AG08396 (cell line): ENCODE measurements around the gene SYT3.
A peak's percentile ranks its signal among the peaks of the same experiment; 100 is the strongest.

Experiments
- DNase-seq: peaks from one replicate; pipeline ENCODE4 v3.0.0; 2012; ENCODE audit warnings: low spot score, mixed read lengths

The SYT3 gene, protein sequence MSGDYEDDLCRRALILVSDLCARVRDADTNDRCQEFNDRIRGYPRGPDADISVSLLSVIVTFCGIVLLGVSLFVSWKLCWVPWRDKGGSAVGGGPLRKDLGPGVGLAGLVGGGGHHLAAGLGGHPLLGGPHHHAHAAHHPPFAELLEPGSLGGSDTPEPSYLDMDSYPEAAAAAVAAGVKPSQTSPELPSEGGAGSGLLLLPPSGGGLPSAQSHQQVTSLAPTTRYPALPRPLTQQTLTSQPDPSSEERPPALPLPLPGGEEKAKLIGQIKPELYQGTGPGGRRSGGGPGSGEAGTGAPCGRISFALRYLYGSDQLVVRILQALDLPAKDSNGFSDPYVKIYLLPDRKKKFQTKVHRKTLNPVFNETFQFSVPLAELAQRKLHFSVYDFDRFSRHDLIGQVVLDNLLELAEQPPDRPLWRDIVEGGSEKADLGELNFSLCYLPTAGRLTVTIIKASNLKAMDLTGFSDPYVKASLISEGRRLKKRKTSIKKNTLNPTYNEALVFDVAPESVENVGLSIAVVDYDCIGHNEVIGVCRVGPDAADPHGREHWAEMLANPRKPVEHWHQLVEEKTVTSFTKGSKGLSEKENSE

DNA sequence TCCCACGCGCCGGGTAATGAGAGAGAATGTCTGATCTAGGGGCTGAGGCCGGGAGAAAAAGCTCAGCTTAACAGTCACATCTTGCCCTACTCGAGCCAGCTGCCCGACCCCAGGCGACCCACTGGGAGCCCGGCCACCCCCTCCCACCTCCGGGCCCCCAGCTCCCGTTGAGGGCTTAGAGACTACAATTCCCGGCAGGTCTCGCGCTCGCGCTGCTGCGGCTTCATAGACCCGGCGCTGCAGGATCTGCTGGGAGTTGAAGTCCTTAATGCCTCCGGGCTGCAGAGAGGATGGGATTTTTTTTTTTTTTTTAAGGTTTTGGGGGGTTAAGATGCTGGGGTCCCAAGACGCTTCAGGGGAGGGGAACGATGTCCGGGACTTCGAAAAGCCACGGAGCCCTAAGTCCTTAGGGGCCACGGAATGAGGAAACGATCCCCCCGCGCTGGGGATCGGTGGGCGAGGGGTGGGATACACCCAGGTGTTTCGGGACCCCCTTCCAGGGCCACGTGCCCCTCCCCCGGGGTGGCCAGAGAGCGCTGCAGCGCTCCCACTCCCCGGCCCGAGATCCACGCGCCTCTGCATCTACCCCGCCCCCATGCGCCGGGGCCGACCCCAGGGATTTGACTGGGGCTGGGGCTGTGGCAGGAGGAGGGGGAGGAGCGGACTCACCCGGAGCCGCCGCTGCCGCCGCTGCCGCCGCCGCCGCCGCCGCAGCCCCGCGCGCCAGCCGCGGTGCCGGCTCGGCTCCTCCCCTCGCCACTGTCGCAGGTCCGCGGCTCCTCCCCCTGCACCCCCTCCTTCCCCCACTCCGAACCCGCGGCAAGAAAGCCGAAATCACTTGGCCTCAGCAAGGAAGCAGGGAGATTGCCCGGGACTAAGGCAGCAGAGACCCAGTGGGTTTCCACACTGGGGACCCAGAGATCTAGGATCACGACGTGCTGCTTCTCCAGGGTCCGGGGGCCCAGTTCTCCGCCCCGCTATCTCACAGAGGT, at the start of gene SYT3:
TSS of gene SYT3 (minus strand) at position 761 of the 992 bp plus-strand sequence. CDS start 2,470 bp downstream, outside the sequence.
- DNase-seq = peak; percentile 90

DNA sequence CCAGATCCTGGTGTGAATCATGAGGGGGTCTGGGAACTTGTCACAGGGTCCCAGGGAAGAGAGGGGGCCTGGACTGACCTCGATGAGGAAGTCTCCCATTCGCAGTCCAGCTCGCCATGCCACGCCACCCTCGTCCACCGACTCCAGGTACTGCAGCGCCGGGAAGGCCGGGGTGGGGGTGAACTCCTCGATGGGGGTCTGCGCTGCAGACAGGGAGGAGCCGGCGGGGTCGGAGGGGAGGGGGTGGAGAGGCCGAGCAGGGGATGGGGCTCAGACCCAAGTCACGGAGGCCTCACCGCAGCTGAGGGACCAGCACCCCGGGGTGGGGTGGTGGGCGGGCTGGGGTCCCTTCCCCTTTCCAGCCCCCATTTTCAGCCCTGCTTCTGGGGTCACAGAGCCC, 49.1 kb upstream of the SYT3 start:
- no peak for DNase-seq

DNA sequence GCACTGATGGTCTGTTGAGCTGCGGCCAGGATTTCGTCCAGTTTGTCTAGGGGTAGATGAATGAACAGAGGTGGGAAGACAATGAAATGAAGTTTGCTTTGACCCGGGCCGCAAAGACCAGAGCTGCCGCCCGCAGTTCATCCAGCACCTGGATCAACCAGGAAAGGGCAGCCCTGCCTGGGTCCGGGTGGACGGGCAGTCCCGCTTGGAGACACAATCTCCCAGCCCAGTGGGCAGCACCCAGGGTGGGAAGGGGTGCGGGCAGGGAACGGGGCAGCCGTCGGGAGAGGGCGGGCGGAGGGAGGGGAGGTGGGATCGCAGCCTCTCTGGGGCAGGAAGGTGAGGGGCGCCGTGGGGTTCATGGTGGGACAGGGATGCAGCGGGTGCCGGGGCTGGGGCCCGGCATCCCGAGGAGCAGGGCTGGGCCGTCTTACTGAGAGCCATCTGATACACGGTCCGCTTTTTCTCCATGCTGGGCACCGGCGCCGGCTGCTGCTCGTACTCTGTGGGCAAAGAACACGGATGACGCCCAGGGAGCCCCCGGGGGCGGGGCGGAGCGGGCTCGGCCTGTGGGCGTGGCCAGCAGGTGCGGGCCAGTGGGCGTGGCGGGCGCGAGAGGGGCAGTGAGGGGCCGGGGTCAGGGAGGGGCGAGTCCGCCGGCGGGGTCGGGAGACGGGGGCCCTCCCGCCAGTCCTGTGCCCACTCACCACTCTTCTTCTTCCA, 46.8 kb upstream of the SYT3 start:
- DNase-seq = no peak

DNA sequence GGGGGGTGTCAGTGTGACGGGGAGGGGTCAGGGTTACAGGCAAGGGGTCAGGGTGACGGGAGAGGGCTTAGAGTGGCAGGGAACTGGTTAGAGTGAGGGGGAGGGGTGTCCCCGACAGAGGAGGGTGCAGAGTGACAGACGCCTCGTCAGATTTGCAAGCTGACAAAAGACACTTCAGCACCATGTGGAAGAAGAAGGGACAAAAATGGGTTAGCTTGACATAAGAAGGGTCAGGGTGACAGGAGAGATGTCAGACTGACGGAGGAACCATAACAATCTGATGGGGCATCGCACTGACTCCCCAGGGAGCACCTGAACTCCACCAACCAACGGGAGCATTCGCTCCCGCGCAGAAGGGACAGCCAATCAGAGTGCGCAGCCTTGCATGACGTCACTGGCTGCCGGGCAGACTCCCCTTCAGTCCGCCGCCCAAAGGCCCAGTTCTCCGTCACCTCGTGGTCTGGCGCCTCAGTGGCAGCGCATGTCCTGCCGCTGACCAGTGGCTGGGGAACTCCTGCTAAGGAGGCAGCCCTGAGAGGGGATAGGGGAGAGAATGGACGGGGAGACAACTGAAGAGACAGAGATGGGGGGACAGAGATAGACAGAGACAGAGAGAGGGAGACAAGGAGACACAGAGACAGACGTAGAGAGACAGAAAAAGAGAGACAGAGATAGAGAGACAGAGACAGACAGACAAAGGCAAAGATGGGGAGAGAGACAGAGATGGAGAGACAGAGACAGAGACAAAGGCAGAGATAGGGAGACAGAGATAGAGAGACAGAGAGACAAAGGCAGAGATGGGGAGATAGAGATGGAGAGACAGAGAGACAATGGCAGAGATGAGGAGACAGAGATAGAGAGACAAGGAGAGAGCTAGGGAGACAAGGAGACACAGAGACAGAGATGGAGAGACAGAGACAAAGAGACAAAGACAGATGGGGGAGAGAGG, 39.8 kb upstream of the SYT3 start:
- DNase-seq = peak; percentile 97

DNA sequence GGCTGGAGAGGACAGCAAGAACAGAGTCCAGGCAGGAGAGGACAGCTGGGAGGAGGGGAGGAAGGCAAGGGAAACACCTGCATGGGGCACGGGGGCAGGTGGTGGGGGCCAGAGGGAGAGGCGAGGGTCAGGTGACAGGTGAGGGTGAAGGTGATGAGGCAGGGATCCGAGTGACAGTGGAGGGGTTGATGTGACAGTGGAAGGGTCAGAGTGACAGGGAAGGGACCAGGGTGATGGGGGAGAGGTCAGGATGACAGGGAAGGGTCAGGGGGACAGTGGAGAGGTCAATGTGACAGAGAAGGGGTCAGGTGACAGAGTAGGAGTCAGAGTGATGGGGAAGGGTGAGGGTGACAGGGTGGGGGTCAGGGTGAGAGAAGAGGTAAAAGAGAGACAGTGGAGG, 38.6 kb upstream of the SYT3 start:
- DNase-seq = no peak

DNA sequence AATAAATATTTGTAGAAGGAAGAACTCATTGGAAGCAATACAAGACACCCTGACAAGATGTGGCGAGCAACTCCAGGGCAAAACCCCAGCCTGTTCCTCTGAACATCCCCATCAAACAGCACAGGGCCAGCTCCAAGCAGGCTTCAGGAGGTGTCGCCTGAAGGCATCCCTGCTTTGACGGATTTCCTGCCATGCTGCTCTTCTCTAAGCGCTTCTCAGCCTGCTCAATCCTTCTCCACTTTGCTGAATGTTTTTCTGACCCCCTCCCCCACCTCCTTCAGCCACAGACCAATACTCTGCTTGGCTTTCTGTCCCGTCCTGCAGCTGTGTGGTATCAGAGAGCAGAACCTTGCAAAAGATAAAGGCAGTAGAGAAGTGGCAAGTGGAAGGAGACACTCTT, 38.0 kb upstream of the SYT3 start:
- no peak for DNase-seq

DNA sequence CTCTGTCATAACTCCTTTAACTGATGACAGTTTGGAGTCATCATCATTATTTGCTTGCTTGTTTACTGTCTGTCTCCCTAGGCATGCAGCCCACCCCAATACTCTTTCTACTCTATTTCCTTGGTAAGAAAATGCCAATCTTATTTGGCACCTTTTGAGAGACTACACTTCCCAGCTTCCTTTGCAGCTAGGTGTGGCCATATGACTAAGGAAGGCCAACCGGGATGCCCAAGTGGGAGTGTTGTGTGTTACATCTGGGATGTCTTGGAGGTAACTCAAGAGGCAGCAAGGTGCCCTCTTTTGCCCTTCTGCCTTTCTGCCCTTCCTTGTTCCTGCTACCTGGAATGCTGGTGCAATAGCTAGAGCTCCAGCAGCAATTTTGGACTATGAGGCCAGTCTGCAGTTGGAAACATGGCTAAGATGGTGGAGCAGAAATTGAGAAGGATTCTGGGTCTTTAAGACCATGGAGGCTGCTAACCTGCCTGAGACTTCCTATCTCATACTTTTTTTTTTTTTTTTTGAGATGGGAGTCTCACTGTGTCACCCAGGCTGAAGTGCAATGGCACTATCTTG, 37.0 kb upstream of the SYT3 start:
- no peak for DNase-seq

DNA sequence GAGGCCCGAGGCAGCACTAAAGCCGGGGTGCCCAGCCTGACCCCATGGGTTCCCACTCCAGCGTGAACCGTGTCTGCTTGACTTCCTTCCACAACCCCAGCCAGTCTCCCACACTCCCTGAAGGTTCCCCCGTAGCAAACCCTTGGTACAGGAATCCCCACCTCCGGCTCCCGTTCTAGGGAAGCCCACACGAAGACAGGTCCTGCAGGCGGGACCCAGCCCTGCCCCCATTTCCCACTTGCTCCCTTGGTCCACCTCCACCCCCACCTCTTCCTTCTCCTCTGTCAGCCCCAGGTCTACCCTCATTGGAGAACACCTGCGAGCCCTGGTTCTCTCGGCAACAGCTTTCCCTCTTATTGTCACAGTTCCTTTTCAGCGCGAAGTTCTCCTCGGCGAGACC, 33.4 kb upstream of the SYT3 start:
- no peak for DNase-seq

DNA sequence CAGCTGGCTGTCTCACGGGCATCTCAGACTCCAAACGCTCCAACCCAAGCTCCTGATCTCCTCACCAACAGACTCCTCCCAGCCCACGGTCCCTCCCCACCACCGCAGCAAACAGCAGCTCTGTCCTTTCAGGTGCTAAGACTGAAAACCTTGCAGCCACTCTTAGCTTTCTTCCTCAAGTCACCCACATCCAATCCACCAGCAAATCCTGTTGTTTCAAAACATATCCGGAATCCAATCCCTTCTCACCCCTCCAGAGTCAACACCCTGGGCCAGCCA, 30.4 kb upstream of the SYT3 start:
- no peak for DNase-seq

DNA sequence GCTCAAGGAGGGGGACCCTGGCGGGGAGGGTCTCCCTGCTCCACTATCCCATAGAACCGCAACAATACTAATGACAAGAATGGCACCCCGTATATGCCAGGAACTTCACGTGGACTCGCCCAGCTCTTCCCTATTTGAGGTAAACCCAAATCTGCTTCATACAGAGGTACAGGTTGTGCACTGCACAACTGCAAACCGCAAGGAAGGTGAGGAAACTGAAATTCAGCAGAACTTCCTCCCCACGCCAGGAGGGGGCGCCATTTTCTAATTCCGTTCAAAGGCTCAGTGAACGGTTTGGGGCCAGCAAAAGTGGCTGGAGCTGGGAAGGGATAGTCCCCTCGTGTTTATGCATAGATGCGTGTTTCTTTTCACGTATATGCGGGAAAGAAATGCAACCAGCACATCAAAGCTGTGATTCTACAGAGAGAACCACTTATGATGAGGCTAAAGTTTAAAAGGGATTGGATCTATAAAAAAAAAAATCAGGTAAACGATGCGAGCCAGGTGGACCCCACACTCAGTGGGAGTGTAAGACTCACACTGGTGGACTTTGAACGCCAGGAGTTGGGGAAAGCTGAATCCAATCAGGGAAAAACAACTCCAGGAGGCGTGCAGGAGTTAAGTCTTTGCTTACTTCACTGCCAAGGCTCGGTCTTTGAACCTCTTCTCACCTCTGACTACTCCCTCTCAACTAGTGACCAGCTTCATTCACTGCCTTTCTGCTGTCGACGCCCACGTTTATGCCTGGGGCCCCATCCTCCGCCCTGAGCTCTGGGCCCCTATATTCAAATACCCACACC, 29.8 kb upstream of the SYT3 start:
- peak; percentile 76 for DNase-seq

DNA sequence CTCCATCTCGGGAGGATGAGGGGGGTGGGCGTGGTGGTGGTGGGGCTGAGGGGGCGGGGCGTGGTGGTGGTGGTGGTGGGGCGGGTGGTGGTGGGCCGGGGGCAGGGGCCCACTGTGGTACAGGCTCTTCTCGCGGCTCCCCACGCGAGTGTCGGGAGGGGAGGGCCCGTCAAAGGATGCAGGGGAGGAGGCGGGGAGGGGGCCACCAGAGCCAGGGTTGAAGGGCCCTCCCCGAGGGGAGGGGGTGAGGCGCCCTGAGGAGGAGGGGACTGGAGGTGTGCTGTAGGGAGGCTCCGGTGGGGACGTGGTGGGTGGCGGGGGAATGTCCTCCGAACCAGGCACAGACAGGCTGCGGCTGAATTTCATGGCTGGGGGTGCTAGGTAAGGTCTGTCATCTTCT, 29.2 kb upstream of the SYT3 start:
- no peak for DNase-seq

DNA sequence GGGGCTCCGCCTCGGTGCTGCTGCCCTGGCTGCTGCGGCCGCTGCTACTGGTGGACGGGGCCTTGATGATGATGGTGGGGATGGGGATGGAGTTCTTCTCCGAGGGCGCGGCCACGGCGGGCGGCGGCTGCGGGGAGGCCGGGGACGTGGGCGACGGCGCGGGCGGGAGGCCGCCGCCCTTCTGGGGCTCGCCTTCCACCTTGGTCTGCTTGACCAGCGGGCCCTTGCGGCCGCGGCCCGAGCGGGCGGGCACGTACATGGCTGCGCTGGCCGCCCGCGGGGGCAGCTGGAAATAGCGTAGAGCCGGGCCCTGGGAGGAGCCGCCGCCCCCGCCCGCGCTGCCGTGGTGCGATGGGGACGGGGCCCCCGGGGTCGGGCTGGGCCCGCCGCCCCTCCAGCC, 28.7 kb upstream of the SYT3 start:
- no peak for DNase-seq

DNA sequence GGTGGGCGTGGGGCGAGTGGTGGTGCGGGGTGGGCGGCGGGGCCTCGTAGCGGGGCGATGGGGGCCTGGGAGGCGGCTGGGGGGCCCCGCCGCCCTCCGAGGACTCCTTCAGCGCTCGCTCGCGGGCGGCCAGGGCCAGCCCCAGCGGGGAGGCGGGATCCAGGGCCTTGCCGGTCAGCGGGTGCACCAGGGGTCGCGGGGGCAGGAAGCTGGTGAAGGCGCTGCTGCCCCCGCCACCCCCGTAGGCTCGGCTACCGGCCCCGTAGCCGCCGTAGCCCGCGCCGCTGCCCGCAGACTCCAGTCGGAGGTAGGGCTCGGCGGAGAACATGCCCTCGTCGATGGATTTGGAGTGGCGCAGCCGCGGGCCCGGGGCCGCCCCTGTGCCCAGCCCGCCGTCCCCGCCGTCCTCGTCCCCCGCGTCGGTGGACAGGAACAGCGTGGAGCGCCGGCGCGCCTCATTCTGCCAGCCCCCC, 28.1 kb upstream of the SYT3 start:
- no peak for DNase-seq

DNA sequence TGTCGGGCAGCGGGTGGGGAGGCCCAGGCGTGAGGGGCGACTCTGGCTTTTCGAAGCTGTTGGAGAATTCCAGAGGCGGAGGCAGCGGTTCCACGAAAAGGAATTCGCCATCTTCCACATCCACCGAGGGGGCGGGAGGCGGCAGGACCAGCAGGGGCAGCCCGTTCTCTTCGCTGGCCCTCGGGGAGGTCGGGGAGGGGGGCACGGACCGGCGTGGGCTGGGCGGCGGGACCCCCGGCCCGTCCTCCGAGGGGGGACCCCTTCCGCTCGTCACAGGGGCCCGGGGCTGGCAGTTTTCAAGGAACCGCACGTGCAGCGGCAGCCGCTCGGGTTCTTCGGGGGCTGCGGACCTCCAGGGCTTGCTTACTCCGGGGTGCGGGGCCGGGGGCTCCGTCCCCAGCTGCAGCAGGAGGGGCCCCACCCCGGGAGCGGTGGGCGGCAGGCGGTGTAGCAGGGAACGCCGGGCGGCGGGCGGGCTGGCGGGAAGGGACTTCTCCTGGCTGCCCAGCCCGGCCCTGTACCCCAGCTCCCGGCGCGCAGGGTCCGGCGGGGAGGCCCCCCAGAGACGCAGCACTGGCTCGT, 27.6 kb upstream of the SYT3 start:
- DNase-seq = no peak

DNA sequence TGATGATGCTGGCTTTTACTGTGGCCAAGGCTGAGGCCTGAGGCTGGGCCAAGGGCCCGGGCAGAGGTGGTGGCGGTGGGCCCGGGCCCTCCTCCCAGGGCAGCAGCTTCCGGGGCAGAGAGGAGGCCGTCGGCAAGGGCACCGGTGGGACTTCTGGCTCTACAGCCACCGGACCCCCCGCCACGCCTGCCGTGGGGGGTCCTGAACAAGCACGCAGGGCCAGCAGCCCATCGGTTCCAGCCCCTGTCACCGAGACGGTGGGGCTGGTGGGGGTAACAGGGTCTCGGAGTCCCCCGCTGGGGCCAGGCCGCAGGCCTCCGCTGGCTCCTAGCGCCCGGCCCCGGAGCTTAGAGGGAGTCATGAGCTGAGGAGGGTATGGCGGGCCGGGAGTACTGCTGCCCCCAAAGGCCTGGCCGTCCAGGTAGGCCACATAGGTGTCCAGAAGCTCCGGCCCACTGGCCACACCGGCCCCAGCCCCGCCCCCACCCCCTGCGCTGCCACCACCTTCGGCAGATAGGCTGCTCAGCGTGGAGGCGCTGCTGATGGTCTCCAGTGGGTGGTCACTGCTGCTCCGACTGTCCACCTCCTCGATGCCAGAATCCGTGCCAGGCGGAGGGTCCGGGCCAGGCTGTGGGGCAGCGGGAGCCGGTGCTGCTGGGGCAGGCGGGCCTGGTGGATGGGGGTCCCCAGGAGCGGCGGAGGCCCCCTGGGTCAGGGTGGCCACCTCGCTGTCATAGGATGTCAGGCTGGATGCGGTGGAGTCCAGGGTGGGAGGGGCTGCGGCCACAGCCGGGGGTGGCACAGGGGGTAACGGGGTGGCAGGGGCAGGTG, 26.9 kb upstream of the SYT3 start:
- DNase-seq = no peak

DNA sequence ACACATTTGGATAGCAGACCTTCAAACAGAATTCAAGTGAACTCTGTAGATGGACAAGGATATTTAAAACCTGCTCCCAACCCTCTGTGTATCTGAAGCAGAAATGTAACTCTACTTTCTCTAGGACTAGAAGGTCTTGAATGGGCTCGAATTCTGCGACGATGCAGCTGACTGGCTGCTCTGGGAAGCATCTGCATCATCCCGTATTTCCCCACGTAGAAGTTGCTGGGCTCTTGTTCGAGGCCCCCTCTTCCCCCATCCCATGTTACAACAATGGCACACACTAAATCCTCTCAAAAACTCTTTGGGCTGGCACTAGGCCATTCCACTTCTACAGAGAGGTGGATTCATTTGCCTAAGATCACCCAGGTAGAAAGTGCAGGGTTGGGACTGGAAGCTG, 24.5 kb upstream of the SYT3 start:
- DNase-seq = no peak

DNA sequence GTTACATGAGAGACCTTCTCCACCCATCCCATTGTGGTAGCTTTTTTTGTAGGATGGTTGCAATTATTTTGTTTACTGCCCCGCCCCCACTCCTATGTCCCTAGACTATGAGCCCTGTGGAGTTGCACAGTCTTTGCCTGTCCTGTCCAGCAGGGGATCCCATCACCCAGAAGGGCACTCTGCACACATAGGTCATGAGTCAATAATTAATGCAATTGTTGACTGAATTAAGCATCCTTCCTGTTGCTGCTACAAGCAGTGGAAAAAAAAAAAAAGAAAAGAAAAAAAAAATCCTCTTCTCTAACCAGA, 23.8 kb upstream of the SYT3 start:
- no peak for DNase-seq

DNA sequence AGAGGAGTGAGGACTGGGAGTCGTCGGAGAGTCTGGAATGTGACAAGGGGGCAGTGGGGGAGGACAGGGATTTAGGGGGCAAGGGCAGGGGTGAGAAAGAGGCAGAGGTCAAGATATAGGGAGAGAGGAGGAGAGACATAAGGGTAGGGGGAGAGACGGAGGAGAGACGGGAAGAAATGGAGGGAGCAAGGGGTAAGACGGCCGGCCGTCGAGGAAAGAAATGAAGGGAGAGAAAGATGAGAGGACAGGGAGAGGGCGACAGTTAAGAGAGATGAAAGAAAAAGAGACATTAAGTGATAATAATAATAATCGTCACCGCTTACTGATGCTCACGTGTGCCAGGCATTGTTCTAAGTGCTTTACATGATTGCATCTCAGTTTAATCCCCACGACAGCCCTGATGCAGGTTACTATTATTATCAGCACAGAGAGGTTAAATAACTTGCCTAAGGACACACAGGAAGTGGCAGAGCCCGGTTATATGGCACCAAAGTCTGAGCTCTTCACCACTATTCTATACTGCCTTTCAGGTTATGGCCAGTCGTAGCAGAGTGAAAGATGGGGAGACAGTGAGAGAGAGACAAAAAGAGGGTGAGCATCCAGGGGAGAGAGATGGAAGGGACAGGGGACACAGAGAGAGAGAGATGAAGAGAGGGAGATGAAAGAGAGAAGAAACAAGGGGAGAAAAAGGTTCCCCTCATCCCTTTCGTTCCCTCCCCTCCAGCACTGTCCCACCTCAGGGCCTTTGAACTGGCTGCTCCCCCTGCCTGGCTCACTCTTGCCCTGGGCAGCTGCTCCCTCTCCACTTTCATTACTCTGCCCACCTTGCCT, 23.2 kb upstream of the SYT3 start:
- DNase-seq = no peak
